H9 (cell line): Measurements from ENCODE around the gene DMD. TPM values are rescaled to one million over a fixed set of nuclear protein-coding genes. Genes with fewer than 3 reads are reported as not detected.

Experiments used
- DNase-seq: peaks from one replicate; pipeline ENCODE4 v3.0.0-alpha.2; 2017
- H2AFZ ChIP-seq: one replicate; pipeline ENCODE4 v1.6.1; 2013; ENCODE audit warnings: mild to moderate bottlenecking, low read length, control low read depth, moderate library complexity
- H2AK5ac ChIP-seq: 2 replicates; pipeline ENCODE4 v1.6.1; 2013; ENCODE audit warnings: low read length, control low read depth, mixed read lengths; ENCODE audit not compliant: insufficient read length
- H2BK120ac ChIP-seq: one replicate; pipeline ENCODE4 v1.6.1; 2013; ENCODE audit warnings: low read depth, mild to moderate bottlenecking, low read length, control low read depth, inconsistent platforms; ENCODE audit not compliant: poor library complexity, severe bottlenecking
- H2BK12ac ChIP-seq: 2 replicates; pipeline ENCODE4 v1.6.1; 2013; ENCODE audit warnings: low read length, control low read depth, mixed read lengths, low read depth; ENCODE audit not compliant: insufficient read length
- H2BK15ac ChIP-seq: 2 replicates; pipeline ENCODE4 v1.6.1; 2013; ENCODE audit warnings: low read depth, low read length, control low read depth
- H2BK20ac ChIP-seq: one replicate; pipeline ENCODE4 v1.6.1; 2013; ENCODE audit warnings: low read depth, mild to moderate bottlenecking, low read length, control low read depth, inconsistent platforms; ENCODE audit not compliant: poor library complexity, severe bottlenecking
- H2BK5ac ChIP-seq: 2 replicates; pipeline ENCODE4 v1.6.1; 2013; ENCODE audit warnings: low read length, control low read depth, mixed read lengths; ENCODE audit not compliant: insufficient read length
- H3K14ac ChIP-seq: 2 replicates; pipeline ENCODE4 v1.6.1; 2013; ENCODE audit warnings: low read length, control low read depth; ENCODE audit not compliant: insufficient read depth
- H3K18ac ChIP-seq: 2 replicates; pipeline ENCODE4 v1.6.1; 2013; ENCODE audit warnings: low read depth, mild to moderate bottlenecking, mixed read lengths, low read length, control low read depth; ENCODE audit not compliant: insufficient read length
- H3K23ac ChIP-seq: 2 replicates; pipeline ENCODE4 v1.6.1; 2013; ENCODE audit warnings: low read length, control low read depth, mixed read lengths, low read depth; ENCODE audit not compliant: insufficient read length
- H3K23me2 ChIP-seq: 2 replicates; pipeline ENCODE4 v1.6.1; 2013; ENCODE audit warnings: low read depth, mild to moderate bottlenecking, mixed read lengths, low read length, control low read depth; ENCODE audit not compliant: insufficient read length, poor library complexity, severe bottlenecking
- H3K27ac ChIP-seq: 2 replicates; pipeline ENCODE4 v1.5.1; 2013; ENCODE audit warnings: low read length, control low read depth, mixed read lengths, low read depth; ENCODE audit not compliant: insufficient read length
- H3K27me3 ChIP-seq: 2 replicates; pipeline ENCODE4 v1.6.1; 2013; ENCODE audit warnings: low read length, control low read depth, inconsistent platforms; ENCODE audit not compliant: insufficient read depth
- H3K4ac ChIP-seq: 2 replicates; pipeline ENCODE4 v1.6.1; 2013; ENCODE audit warnings: low read depth, mild to moderate bottlenecking, control low read depth, inconsistent platforms, low read length, moderate library complexity
- H3K4me1 ChIP-seq: 2 replicates; pipeline ENCODE4 v1.6.1; 2013; ENCODE audit warnings: low read length, control low read depth, inconsistent platforms; ENCODE audit not compliant: insufficient read depth
- H3K4me2 ChIP-seq: 2 replicates; pipeline ENCODE4 v1.6.1; 2013; ENCODE audit warnings: low read length, control low read depth, mixed read lengths; ENCODE audit not compliant: insufficient read length, insufficient read depth
- H3K56ac ChIP-seq: 2 replicates; pipeline ENCODE4 v1.6.1; 2013; ENCODE audit warnings: low read depth, mild to moderate bottlenecking, mixed read lengths, low read length, control low read depth; ENCODE audit not compliant: insufficient read length
- H3K79me1 ChIP-seq: 2 replicates; pipeline ENCODE4 v1.6.1; 2013; ENCODE audit warnings: low read depth, mild to moderate bottlenecking, moderate library complexity, low read length, control low read depth, inconsistent platforms; ENCODE audit not compliant: insufficient read depth, poor library complexity, severe bottlenecking
- H3K79me2 ChIP-seq: 2 replicates; pipeline ENCODE4 v1.6.1; 2013; ENCODE audit warnings: low read length, control low read depth, inconsistent platforms; ENCODE audit not compliant: insufficient read depth
- H3K9ac ChIP-seq: 2 replicates; pipeline ENCODE4 v1.6.1; 2013; ENCODE audit warnings: low read length, control low read depth, mixed read lengths; ENCODE audit not compliant: insufficient read length; ENCODE audit errors: extremely low read depth
- H3K9me3 ChIP-seq: one replicate; pipeline ENCODE4 v1.6.1; 2013; ENCODE audit warnings: low read depth, low read length, inconsistent platforms; ENCODE audit not compliant: control insufficient read depth
- H3T11ph ChIP-seq: one replicate; pipeline ENCODE4 v1.6.1; 2013; ENCODE audit warnings: mild to moderate bottlenecking, low read length, control low read depth, inconsistent platforms
- H4K20me1 ChIP-seq: one replicate; pipeline ENCODE4 v1.6.1; 2013; ENCODE audit not compliant: control insufficient read depth, insufficient read length, insufficient read depth
- H4K5ac ChIP-seq: 2 replicates; pipeline ENCODE4 v1.6.1; 2013; ENCODE audit warnings: low read depth, mild to moderate bottlenecking, mixed read lengths, low read length, control low read depth; ENCODE audit not compliant: insufficient read length
- H4K8ac ChIP-seq: replicated peaks from 2 replicates; pipeline ENCODE4 v1.6.1; 2013; ENCODE audit warnings: low read length, control low read depth, mixed read lengths, low read depth; ENCODE audit not compliant: insufficient read length
- H4K91ac ChIP-seq: 2 replicates; pipeline ENCODE4 v1.6.1; 2013; ENCODE audit warnings: low read depth, mild to moderate bottlenecking, moderate library complexity, mixed read lengths, low read length, control low read depth; ENCODE audit not compliant: insufficient read length
- H3K27ac Mint-ChIP-seq, 3 experiments: 2 replicates in 2 of 3; 3 replicates in 1 of 3; pipeline ENCODE4 v1.8.0; 2020 to 2021; ENCODE audit warnings: mixed read lengths in 3 of 3, mild to moderate bottlenecking in 1 of 3, moderate library complexity in 1 of 3
- H3K27me3 Mint-ChIP-seq: 2 replicates; pipeline ENCODE4 v1.8.0; 2021; ENCODE audit warnings: low read depth, mild to moderate bottlenecking, moderate library complexity, mixed read lengths
- H3K36me3 Mint-ChIP-seq, 3 experiments: 2 replicates in 2 of 3; 3 replicates in 1 of 3; pipeline ENCODE4 v1.8.0; 2020 to 2021; ENCODE audit warnings: low read depth in 3 of 3, mixed read lengths in 3 of 3; ENCODE audit not compliant: insufficient read depth in 1 of 3
- H3K4me1 Mint-ChIP-seq, 2 experiments: 2 replicates each; pipeline ENCODE4 v1.8.0; 2020; ENCODE audit warnings: mixed read lengths in 2 of 2
- H3K4me3 Mint-ChIP-seq, 2 experiments: 2 replicates in 1 of 2; 3 replicates in 1 of 2; pipeline ENCODE4 v1.8.0; 2020 to 2021; ENCODE audit warnings: mild to moderate bottlenecking in 2 of 2, mixed read lengths in 2 of 2, moderate library complexity in 1 of 2
- H3K9me3 Mint-ChIP-seq, 2 experiments: 2 replicates in 1 of 2; 3 replicates in 1 of 2; pipeline ENCODE4 v1.8.0; 2020; ENCODE audit warnings: mild to moderate bottlenecking in 2 of 2, mixed read lengths in 2 of 2, moderate library complexity in 1 of 2
- WGBS: extraction: QIAGEN DNeasy Blood & Tissue Kit; methylation state at CpG from one replicate; pipeline ENCODE4 v1.1.7; 2013; ENCODE audit warnings: missing lambda C conversion rate, low lambda C conversion rate, mixed read lengths; ENCODE audit not compliant: insufficient read length; ENCODE audit errors: extremely low coverage; 5-methylcytosine and 5-hydroxymethylcytosine counted together
- total RNA-seq: library from RNA; stranded (reverse); gene quantifications from 2 replicates; pipeline ENCODE4 v1.2.1, GENCODE V29; 2021
- TF ChIP-seq, protein P1 (sequence below): fragments of 200-600 bp; sonication (generic); conservative IDR thresholded peaks from 3 replicates; pipeline ENCODE4 v1.8.0; 2021; ENCODE audit warnings: antibody characterized with exemption, mild to moderate bottlenecking

Gene DMD
- total RNA-seq, 1 experiment from 2014 or later: 3.8 TPM

DNA sequence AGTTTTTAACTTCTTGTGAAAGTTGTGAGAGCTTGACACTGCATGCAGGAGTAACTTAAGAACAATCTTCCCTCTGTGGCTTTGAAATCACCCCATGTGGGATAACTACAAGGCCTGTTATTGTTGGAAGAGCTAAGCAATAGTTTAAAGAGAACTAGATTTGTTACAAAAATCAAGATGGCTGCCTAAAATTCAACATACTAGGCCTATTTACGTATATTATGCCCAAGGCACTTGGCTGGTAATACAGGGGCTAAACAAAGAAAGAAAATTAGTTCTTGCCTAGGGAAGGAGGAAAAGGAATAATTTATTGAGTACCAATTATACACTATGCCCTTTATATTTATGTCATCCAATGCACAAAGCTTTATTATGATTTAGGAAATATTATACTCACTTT lies 36.1 kb downstream of the DMD start:
- Histone ChIP-seq H3K4me2 (no peak overlapping the region), H3K79me2 (no peaks in the 10 kb centered on the region), H3K23me2 (no peaks in the 10 kb centered on the region), H3K9ac (no peak overlapping the region), H2AFZ (no peak overlapping the region), H4K8ac (no peak overlapping the region), H3K27ac (no peak overlapping the region), H3K9me3 (no peaks in the 10 kb centered on the region), H2BK120ac (no peak overlapping the region), H3K14ac (no peak overlapping the region), H2BK5ac (no peak overlapping the region), H3K4ac (no peak overlapping the region), H2AK5ac (no peak overlapping the region), H3T11ph (no peak overlapping the region), H3K27me3 (no peaks in the 10 kb centered on the region), H3K23ac (no peak overlapping the region), H4K91ac (no peak overlapping the region), H2BK12ac (no peak overlapping the region), H2BK15ac (no peak overlapping the region), H3K79me1 (no peaks in the 10 kb centered on the region), H3K56ac (no peak overlapping the region), H3K4me1 (no peaks in the 10 kb centered on the region), H4K5ac (no peak overlapping the region), H2BK20ac (no peak overlapping the region), H4K20me1 (no peaks in the 10 kb centered on the region), H3K18ac (no peak overlapping the region)
- no peak for DNase-seq
- Mint-ChIP-seq H3K9me3 (peaks cover 0 to 7% of the 10 kb centered on the region in 2 experiments; a peak in 3 of 5 replicates), H3K4me3 (no peak overlapping the region), H3K27me3 (no peaks in the 10 kb centered on the region), H3K27ac (no peak overlapping the region), H3K4me1 (no peaks in the 10 kb centered on the region), H3K36me3 (no peaks in the 10 kb centered on the region; a peak in 2 of 7 replicates)
- TF ChIP-seq, protein P1, sequence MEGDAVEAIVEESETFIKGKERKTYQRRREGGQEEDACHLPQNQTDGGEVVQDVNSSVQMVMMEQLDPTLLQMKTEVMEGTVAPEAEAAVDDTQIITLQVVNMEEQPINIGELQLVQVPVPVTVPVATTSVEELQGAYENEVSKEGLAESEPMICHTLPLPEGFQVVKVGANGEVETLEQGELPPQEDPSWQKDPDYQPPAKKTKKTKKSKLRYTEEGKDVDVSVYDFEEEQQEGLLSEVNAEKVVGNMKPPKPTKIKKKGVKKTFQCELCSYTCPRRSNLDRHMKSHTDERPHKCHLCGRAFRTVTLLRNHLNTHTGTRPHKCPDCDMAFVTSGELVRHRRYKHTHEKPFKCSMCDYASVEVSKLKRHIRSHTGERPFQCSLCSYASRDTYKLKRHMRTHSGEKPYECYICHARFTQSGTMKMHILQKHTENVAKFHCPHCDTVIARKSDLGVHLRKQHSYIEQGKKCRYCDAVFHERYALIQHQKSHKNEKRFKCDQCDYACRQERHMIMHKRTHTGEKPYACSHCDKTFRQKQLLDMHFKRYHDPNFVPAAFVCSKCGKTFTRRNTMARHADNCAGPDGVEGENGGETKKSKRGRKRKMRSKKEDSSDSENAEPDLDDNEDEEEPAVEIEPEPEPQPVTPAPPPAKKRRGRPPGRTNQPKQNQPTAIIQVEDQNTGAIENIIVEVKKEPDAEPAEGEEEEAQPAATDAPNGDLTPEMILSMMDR: no peak
- no CpG with 5 or more reads among the region's 1 CpG for WGBS
